HEK293 (cell line): Measurements from ENCODE around the gene ISY1.

Experiments
- CTCF ChIA-PET: fragments of 350-600 bp; formaldehyde crosslinking; extraction: SDS; loops from one replicate; lab custom pipeline; 2021; ENCODE audit warnings: antibody characterized with exemption; lab: Yijun Ruan, JAX
- POLR2A ChIA-PET: fragments of 300-600 bp; formaldehyde crosslinking; extraction: SDS; loops from one replicate; lab custom pipeline; 2020; ENCODE audit warnings: antibody characterized with exemption, inconsistent platforms; lab: Yijun Ruan, JAX
- H3K27ac ChIP-seq: fragments of 200-500 bp; sonication (Bioruptor generic); 2 replicates; pipeline ENCODE4 v1.5.1; 2014; ENCODE audit warnings: low read depth, low read length, control low read depth, inconsistent platforms; ENCODE audit errors: extremely low read depth
- H3K36me3 ChIP-seq, 2 experiments: fragments of 200-500 bp in 1 of 2; sonication (Bioruptor generic) in 1 of 2; 1 replicate in 1 of 2; 2 replicates in 1 of 2; pipeline ENCODE4 v1.5.1; 2014 to 2017; ENCODE audit warnings: inconsistent platforms in 2 of 2, low read length in 2 of 2; ENCODE audit not compliant: control insufficient read depth in 2 of 2, insufficient read depth in 1 of 2
- H3K4me1 ChIP-seq: fragments of 200-500 bp; sonication (Bioruptor generic); 2 replicates; pipeline ENCODE4 v1.5.1; 2014; ENCODE audit warnings: mild to moderate bottlenecking, low read length, inconsistent platforms; ENCODE audit not compliant: control insufficient read depth, insufficient read depth
- H3K4me3 ChIP-seq: 2 replicates; pipeline ENCODE4 v1.5.1; 2011; ENCODE audit warnings: low read depth, mild to moderate bottlenecking, control low read depth, low read length, moderate library complexity
- H3K9me3 ChIP-seq: fragments of 200-500 bp; sonication (Bioruptor generic); 2 replicates; pipeline ENCODE4 v1.5.1; 2014; ENCODE audit warnings: low read depth, low read length, inconsistent platforms; ENCODE audit not compliant: control insufficient read depth, insufficient read depth
- EGR2 ChIP-seq: fragments of 450-650 bp; formaldehyde crosslinking; IDR thresholded peaks from 2 replicates; pipeline ENCODE4 v1.5.1; 2016; ENCODE audit warnings: low read depth, missing biosample characterization, missing genetic modification characterization
- GLIS2 ChIP-seq: fragments of 450-650 bp; formaldehyde crosslinking; IDR thresholded peaks from 2 replicates; pipeline ENCODE4 v1.5.1; 2016; ENCODE audit warnings: missing biosample characterization, missing genetic modification characterization
- HOXA7 ChIP-seq: sonication (generic); formaldehyde crosslinking; IDR thresholded peaks from 2 replicates; pipeline ENCODE4 v1.8.1; 2022; ENCODE audit warnings: missing genetic modification reagents, borderline replicate concordance
- KLF8 ChIP-seq: fragments of 450-650 bp; formaldehyde crosslinking; IDR thresholded peaks from 2 replicates; pipeline ENCODE4 v1.5.1; 2016; ENCODE audit warnings: missing biosample characterization, missing genetic modification characterization
- KLF9 ChIP-seq: fragments of 450-650 bp; formaldehyde crosslinking; IDR thresholded peaks from 2 replicates; pipeline ENCODE4 v1.5.1; 2016; ENCODE audit warnings: missing biosample characterization, missing genetic modification characterization, low read depth
- SP2 ChIP-seq: fragments of 450-650 bp; formaldehyde crosslinking; IDR thresholded peaks from 2 replicates; pipeline ENCODE4 v1.5.1; 2016; ENCODE audit warnings: missing biosample characterization, missing genetic modification characterization
- SP3 ChIP-seq: fragments of 450-650 bp; formaldehyde crosslinking; IDR thresholded peaks from 2 replicates; pipeline ENCODE4 v1.5.1; 2016; ENCODE audit warnings: missing biosample characterization, missing genetic modification characterization
- ZBTB17 ChIP-seq: fragments of 450-650 bp; formaldehyde crosslinking; IDR thresholded peaks from 2 replicates; pipeline ENCODE4 v1.5.1; 2016; ENCODE audit warnings: missing biosample characterization, missing genetic modification characterization
- ZBTB20 ChIP-seq: fragments of 450-650 bp; formaldehyde crosslinking; IDR thresholded peaks from 2 replicates; pipeline ENCODE4 v1.5.1; 2016; ENCODE audit warnings: missing biosample characterization, missing genetic modification characterization
- ZBTB48 ChIP-seq: fragments of 450-650 bp; formaldehyde crosslinking; IDR thresholded peaks from 2 replicates; pipeline ENCODE4 v1.5.1; 2016; ENCODE audit warnings: missing biosample characterization, missing genetic modification characterization
- ZBTB8A ChIP-seq: fragments of 450-650 bp; formaldehyde crosslinking; IDR thresholded peaks from 2 replicates; pipeline ENCODE4 v1.5.1; 2016; ENCODE audit warnings: missing biosample characterization, missing genetic modification characterization
- ZFP37 ChIP-seq: fragments of 450-650 bp; formaldehyde crosslinking; IDR thresholded peaks from 2 replicates; pipeline ENCODE4 v1.5.1; 2016; ENCODE audit warnings: missing biosample characterization, missing genetic modification characterization
- ZNF112 ChIP-seq: fragments of 450-650 bp; formaldehyde crosslinking; IDR thresholded peaks from 2 replicates; pipeline ENCODE4 v1.5.0; 2017; ENCODE audit warnings: missing biosample characterization, missing genetic modification characterization
- ZNF140 ChIP-seq: fragments of 450-650 bp; formaldehyde crosslinking; IDR thresholded peaks from 2 replicates; pipeline ENCODE4 v1.5.1; 2016; ENCODE audit warnings: missing biosample characterization, missing genetic modification characterization
- ZNF223 ChIP-seq: fragments of 450-650 bp; formaldehyde crosslinking; IDR thresholded peaks from 2 replicates; pipeline ENCODE4 v1.5.1; 2016; ENCODE audit warnings: missing biosample characterization, missing genetic modification characterization
- ZNF341 ChIP-seq: fragments of 450-650 bp; formaldehyde crosslinking; IDR thresholded peaks from 2 replicates; pipeline ENCODE4; 2016; ENCODE audit warnings: low read depth, missing biosample characterization, missing genetic modification characterization
- ZNF354C ChIP-seq: fragments of 450-650 bp; formaldehyde crosslinking; IDR thresholded peaks from 2 replicates; pipeline ENCODE4 v1.5.1; 2016; ENCODE audit warnings: missing biosample characterization, missing genetic modification characterization, low read depth, borderline replicate concordance
- ZNF555 ChIP-seq: fragments of 450-650 bp; formaldehyde crosslinking; conservative IDR thresholded peaks from 2 replicates; pipeline ENCODE4 v1.5.1; 2017; ENCODE audit warnings: missing biosample characterization, mild to moderate bottlenecking, missing genetic modification characterization, inconsistent platforms
- ZNF629 ChIP-seq: fragments of 450-650 bp; formaldehyde crosslinking; IDR thresholded peaks from 2 replicates; pipeline ENCODE4 v1.5.1; 2017; ENCODE audit warnings: missing biosample characterization, missing genetic modification characterization
- ZNF654 ChIP-seq: fragments of 450-650 bp; formaldehyde crosslinking; IDR thresholded peaks from 2 replicates; pipeline ENCODE4 v1.5.1; 2016; ENCODE audit warnings: low read depth, missing biosample characterization, missing genetic modification characterization
- ZNF76 ChIP-seq: fragments of 450-650 bp; formaldehyde crosslinking; IDR thresholded peaks from 2 replicates; pipeline ENCODE4; 2016; ENCODE audit warnings: low read depth, missing biosample characterization, missing genetic modification characterization, borderline replicate concordance
- ZSCAN23 ChIP-seq: fragments of 450-650 bp; formaldehyde crosslinking; IDR thresholded peaks from 2 replicates; pipeline ENCODE4 v1.5.1; 2016; ENCODE audit warnings: missing biosample characterization, missing genetic modification characterization
- TF ChIP-seq, protein P1 (sequence below): fragments of 450-650 bp; formaldehyde crosslinking; IDR thresholded peaks from 2 replicates; pipeline ENCODE4 v1.5.1; 2016; ENCODE audit warnings: missing biosample characterization, missing genetic modification characterization
- TF ChIP-seq, protein P2 (sequence below): fragments of 450-650 bp; IDR thresholded peaks from 2 replicates; pipeline ENCODE4 v1.5.1; 2018; ENCODE audit warnings: missing biosample characterization, missing genetic modification characterization
- TF ChIP-seq, protein P3 (sequence below): fragments of 450-650 bp; formaldehyde crosslinking; IDR thresholded peaks from 2 replicates; pipeline ENCODE4 v1.5.1; 2016; ENCODE audit warnings: missing biosample characterization, missing genetic modification characterization, borderline replicate concordance
- TF ChIP-seq, protein P4 (sequence below): fragments of 450-650 bp; formaldehyde crosslinking; conservative IDR thresholded peaks from 2 replicates; pipeline ENCODE4 v1.5.1; 2016; ENCODE audit warnings: low read depth, missing biosample characterization, missing genetic modification characterization

The ISY1 gene

DNA sequence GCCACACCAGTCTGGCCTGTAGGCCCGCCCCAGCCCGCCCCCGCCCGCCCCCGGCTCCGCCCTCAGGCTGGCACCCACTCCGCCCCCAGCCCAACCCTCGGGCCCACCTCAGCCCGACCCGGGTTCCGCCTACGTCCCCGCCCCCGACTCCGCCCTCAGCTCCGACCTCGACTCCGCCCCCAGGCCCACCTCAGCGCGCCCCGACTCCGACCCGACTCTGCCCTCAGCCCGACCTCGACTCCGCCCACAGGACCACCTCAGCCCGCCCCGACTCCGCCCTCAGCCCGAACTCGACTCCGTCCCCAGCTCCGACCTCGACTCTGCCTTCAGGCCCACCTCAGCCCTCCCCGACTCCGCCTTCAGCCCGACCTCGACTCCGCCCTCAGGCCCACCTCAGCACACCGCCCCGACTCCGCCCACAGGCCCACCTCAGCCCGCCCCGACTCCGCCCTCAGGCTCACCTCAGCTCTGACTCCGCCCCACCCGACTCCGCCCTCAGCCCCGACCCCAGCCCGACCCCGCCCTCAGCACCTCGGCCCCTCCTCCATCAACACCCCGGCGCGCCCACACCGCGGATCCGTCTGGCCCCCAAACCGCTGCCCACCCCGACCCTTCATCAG lies 39.0 kb downstream of the ISY1 start, which contains the start of gene RAB43 (continued):
- TF ChIP-seq, protein P1, sequence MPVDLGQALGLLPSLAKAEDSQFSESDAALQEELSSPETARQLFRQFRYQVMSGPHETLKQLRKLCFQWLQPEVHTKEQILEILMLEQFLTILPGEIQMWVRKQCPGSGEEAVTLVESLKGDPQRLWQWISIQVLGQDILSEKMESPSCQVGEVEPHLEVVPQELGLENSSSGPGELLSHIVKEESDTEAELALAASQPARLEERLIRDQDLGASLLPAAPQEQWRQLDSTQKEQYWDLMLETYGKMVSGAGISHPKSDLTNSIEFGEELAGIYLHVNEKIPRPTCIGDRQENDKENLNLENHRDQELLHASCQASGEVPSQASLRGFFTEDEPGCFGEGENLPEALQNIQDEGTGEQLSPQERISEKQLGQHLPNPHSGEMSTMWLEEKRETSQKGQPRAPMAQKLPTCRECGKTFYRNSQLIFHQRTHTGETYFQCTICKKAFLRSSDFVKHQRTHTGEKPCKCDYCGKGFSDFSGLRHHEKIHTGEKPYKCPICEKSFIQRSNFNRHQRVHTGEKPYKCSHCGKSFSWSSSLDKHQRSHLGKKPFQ (tag by site-specific recombination) = no peak
- TF ChIP-seq EGR2 (tag by site-specific recombination) (peak; percentile 98), SP2 (tag by site-specific recombination) (peak; percentile 89), KLF8 (tag by site-specific recombination) (peak; percentile 100), ZNF140 (no peak), KLF9 (tag by site-specific recombination) (peak; percentile 78), ZNF555 (tag by site-specific recombination) (no peak), HOXA7 (CRISPR knock-in tag) (no peak), ZBTB8A (peak; percentile 55), SP3 (tag by site-specific recombination) (peak; percentile 100), ZNF341 (tag by site-specific recombination) (no peak), ZBTB17 (tag by site-specific recombination) (peak; percentile 76), ZNF223 (tag by site-specific recombination) (no peak), ZNF654 (tag by site-specific recombination) (no peak), ZNF629 (tag by site-specific recombination) (no peak)
- TF ChIP-seq, protein P2, sequence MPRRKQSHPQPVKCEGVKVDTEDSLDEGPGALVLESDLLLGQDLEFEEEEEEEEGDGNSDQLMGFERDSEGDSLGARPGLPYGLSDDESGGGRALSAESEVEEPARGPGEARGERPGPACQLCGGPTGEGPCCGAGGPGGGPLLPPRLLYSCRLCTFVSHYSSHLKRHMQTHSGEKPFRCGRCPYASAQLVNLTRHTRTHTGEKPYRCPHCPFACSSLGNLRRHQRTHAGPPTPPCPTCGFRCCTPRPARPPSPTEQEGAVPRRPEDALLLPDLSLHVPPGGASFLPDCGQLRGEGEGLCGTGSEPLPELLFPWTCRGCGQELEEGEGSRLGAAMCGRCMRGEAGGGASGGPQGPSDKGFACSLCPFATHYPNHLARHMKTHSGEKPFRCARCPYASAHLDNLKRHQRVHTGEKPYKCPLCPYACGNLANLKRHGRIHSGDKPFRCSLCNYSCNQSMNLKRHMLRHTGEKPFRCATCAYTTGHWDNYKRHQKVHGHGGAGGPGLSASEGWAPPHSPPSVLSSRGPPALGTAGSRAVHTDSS (tag by site-specific recombination) = no peak
- TF ChIP-seq, protein P3, sequence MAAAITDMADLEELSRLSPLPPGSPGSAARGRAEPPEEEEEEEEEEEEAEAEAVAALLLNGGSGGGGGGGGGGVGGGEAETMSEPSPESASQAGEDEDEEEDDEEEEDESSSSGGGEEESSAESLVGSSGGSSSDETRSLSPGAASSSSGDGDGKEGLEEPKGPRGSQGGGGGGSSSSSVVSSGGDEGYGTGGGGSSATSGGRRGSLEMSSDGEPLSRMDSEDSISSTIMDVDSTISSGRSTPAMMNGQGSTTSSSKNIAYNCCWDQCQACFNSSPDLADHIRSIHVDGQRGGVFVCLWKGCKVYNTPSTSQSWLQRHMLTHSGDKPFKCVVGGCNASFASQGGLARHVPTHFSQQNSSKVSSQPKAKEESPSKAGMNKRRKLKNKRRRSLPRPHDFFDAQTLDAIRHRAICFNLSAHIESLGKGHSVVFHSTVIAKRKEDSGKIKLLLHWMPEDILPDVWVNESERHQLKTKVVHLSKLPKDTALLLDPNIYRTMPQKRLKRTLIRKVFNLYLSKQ (tag by site-specific recombination) = no peak

DNA sequence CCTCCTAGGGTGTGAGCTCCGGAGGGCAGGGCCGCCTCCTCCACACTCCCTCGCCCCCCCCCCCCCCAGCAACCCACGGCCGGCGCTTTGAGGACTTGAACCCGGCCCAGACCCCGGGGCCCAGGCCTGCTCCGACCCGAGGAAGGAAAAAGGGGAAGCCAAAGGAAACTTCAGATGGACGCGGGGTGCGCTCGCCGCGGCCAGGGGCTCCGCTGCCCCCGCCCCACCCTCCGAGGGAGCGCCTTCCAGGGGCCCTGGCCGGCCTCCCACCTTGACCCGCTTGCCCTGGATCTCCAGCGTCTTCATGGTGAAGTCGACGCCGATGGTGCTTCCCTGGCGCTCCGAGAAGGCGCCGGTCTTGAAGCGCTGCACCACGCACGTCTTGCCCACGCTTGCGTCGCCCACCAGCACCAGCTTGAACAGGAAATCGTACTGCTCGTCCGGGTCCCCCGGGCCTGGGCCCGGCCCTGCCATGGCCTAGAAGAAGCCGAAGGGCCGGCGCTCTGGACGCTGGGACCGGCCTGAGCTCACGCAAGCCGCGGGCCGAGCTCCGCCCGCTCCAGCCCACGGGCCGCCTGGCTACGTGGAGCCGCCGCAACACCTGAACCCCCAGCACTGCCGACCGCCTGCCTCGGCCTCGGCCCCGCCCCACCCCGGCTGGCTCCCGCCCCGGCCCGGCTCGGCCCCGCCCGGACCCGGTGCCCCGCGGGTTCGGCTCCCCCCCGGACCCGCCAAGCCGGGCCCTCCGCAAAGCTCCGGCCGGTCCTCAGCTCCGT lies 39.7 kb downstream of the ISY1 start:
- H3K27ac ChIP-seq = peak overlapping the region; percentile 46; the same call in 1 of the 2 replicates
- POLR2A ChIA-PET = interaction anchor here (0.6 to 2.3 kb wide), 12 partner anchors 12 to 195 kb away, joined by 3 to 13 read pairs (median 4); partner anchors contain the start of genes CFAP92 and COPG1
- no peaks in the 10 kb centered on the region for H3K9me3 ChIP-seq
- CTCF ChIA-PET = interaction anchor here (0.6 to 1.9 kb wide), 5 partner anchors 20 to 151 kb away, joined by 3 to 15 read pairs (median 5); no protein-coding TSS in a partner anchor
- H3K4me3 ChIP-seq = peak overlapping the region; percentile 68
- peaks cover 15% of the 10 kb centered on the region for H3K4me1 ChIP-seq
- H3K36me3 ChIP-seq = peaks cover 0 to 6% of the 10 kb centered on the region in 2 experiments; a peak in 1 of 3 replicates
- no peak for TF ChIP-seq ZBTB48
- peak; percentile 26; the same call in 1 of the 2 replicates for TF ChIP-seq ZNF76
- TF ChIP-seq ZNF354C (tag by site-specific recombination) = no peak
- TF ChIP-seq ZBTB20 (tag by site-specific recombination) = peak; percentile 20; the same call in 1 of the 2 replicates
- no peak for TF ChIP-seq ZFP37
- TF ChIP-seq GLIS2 (tag by site-specific recombination) = peak; percentile 68; the same call in 1 of the 2 replicates
- peak; percentile 53; the same call in 1 of the 2 replicates for TF ChIP-seq EGR2 (tag by site-specific recombination)
- TF ChIP-seq, protein P4, sequence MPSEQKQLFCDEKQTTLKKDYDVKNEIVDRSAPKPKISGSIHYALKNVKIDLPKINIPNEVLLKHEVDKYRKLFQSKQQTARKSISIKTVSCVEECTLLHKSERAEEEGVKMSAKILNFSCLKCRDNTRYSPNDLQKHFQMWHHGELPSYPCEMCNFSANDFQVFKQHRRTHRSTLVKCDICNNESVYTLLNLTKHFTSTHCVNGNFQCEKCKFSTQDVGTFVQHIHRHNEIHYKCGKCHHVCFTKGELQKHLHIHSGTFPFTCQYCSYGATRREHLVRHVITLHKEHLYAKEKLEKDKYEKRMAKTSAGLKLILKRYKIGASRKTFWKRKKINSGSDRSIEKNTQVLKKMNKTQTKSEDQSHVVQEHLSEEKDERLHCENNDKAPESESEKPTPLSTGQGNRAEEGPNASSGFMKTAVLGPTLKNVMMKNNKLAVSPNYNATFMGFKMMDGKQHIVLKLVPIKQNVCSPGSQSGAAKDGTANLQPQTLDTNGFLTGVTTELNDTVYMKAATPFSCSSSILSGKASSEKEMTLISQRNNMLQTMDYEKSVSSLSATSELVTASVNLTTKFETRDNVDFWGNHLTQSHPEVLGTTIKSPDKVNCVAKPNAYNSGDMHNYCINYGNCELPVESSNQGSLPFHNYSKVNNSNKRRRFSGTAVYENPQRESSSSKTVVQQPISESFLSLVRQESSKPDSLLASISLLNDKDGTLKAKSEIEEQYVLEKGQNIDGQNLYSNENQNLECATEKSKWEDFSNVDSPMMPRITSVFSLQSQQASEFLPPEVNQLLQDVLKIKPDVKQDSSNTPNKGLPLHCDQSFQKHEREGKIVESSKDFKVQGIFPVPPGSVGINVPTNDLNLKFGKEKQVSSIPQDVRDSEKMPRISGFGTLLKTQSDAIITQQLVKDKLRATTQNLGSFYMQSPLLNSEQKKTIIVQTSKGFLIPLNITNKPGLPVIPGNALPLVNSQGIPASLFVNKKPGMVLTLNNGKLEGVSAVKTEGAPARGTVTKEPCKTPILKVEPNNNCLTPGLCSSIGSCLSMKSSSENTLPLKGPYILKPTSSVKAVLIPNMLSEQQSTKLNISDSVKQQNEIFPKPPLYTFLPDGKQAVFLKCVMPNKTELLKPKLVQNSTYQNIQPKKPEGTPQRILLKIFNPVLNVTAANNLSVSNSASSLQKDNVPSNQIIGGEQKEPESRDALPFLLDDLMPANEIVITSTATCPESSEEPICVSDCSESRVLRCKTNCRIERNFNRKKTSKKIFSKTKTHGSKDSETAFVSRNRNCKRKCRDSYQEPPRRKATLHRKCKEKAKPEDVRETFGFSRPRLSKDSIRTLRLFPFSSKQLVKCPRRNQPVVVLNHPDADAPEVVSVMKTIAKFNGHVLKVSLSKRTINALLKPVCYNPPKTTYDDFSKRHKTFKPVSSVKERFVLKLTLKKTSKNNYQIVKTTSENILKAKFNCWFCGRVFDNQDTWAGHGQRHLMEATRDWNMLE (tag by site-specific recombination) = no peak
- no peak for TF ChIP-seq ZSCAN23
- TF ChIP-seq ZNF112 (tag by site-specific recombination) = no peak
